A204.1 (cell line): ENCODE data around the gene LAMTOR4.
A peak's percentile ranks its signal among the peaks of the same experiment; 100 is the strongest.

Experiments
- FAIRE-seq: peaks from 2 replicates; lab custom pipeline; 2012; peaks lifted over from hg19 to GRCh38; lab: Jason Lieb, UNC

The LAMTOR4 gene

DNA sequence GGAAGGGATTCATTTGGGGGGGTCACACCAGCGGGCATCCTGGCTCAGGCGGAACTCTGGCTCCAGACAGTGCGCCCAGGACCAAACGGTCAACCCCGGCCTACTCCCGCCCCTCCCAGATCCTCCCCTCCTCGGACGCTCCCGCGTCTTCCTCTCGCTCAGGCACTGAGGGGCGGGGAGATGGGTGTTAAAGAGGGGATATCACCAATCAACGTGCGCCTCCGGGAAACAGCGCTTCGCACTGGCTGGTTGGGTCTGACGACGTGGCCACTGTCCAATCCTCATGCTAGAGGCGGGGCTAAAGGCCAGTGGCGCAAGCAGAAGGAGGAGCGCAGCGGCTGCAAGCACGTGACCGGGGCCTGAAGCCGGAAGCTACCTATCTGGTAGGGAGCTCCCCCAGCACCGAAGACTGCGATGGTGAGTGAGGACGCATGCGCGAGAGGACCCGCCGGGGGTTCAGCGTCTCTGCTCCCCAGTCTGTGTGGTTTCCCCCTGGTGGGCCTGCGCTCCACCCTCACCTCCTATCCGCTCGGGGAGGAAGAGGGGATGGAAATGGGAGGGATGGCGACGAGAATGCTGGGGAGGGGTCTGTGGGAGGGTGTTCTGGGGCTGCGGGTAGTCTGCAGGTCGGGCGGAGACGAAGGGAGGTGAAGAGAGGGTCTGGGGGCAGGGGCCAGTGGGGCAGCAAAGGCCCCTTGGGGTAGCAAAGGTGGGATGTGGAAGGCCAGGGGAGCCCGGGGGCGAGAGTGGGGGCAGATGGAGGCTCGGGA, at the start of gene LAMTOR4:
LAMTOR4 (plus strand) TSS at position 360 of the 770 bp plus-strand sequence; CDS start at position 415, 55 bp downstream.
- FAIRE-seq = peak; percentile 99

GRCh38 chr7:100099452-100099851, 49.3 kb upstream of the LAMTOR4 start:
- FAIRE-seq = no peak

GRCh38 chr7:100100420-100101015, 48.2 kb upstream of the LAMTOR4 start:
- FAIRE-seq = no peak

- FAIRE-seq = peak; percentile 96
Measured at GRCh38 chr7:100101016-100101862, 47.5 kb upstream of the LAMTOR4 start, which contains the start of the genes AP4M1 and MCM7. AP4M1 (plus strand) TSS chr7:100101643; CDS start chr7:100101715, 72 bp downstream. MCM7 (minus strand) TSS chr7:100101397; CDS start chr7:100101294, 103 bp downstream.

DNA sequence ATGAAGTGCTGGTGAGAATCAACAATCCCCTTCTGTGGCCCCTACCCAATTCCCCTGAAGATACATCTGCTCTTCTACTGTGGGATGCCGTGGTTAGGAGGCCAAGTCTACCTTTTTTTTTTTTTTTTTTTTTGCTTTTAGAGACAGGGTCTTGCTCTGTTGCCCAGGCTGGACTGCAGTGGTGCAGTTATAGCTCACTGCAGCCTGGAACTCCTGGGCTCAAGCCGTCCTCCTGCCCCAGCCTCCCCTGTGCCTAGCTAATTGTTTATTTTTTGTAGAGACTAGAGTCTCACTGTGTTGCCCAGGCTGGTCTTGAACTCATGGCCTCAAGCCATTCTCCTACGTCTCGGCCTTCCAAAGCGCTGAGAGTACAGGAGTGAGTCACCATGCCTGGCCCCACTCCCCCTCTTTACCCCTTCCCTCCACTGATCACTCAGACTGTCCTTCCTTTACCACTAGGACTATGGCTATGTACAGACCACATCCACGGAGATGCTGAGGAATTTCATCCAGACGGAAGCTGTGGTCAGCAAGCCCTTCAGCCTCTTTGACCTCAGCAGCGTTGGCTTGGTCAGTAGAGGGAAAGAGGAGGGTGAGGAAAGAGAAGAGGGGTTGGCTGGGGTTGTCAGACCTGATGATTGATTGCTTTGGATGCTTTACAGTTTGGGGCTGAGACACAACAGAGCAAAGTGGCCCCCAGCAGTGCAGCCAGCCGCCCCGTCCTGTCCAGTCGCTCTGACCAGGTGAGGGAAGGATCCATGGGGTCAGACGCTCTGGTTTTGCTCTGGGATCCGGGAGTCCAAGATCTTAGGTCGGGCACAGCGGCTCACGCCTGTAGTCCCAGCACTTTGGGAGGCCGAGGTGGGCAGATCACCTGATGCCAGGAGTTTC, 45.5 kb upstream of the LAMTOR4 start:
- no peak for FAIRE-seq

DNA sequence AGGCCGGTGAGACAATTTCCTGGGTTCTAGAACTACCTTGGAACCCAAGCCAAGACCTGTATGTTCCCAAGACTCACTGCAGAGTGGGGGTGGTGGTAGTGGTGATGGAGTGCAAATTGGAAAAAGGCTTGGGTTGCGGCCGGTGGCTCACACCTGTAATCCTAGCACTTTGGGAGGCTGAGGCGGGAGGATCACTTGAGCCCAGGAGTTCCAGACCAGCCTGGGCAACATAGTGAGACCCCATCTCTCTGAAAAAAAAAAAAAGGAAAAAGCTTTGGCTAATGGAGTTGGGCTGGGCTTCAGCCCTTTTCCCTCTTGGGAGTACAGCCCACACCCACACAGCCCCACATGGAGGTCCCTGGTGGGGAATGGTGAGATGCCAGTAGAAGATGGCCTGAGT, 43.2 kb upstream of the LAMTOR4 start:
- FAIRE-seq = no peak

GRCh38 chr7:100106633-100107032, 42.1 kb upstream of the LAMTOR4 start:
- no peak for FAIRE-seq

GRCh38 chr7:100107125-100107737, 41.5 kb upstream of the LAMTOR4 start:
- no peak for FAIRE-seq

DNA sequence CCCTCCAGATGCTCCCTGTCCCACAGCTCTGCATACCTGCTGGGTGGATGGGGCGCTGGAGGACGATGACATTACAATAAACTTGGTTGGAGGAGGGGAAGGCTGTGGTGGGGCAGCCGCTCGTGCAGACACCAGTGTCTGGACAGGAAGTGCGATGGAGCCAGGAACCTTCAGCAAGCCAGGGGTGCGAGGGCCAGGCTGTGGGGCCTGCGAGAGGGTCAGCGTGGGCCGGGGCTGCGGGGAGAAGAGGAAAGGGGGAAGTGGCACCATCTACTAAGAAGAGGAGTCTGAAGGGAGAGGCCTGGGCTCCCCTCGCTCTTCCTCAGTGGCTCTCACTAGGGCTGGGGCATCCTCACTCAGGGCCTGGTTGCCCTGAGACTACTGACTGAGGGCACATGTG, 40.8 kb upstream of the LAMTOR4 start:
- no peak for FAIRE-seq

DNA sequence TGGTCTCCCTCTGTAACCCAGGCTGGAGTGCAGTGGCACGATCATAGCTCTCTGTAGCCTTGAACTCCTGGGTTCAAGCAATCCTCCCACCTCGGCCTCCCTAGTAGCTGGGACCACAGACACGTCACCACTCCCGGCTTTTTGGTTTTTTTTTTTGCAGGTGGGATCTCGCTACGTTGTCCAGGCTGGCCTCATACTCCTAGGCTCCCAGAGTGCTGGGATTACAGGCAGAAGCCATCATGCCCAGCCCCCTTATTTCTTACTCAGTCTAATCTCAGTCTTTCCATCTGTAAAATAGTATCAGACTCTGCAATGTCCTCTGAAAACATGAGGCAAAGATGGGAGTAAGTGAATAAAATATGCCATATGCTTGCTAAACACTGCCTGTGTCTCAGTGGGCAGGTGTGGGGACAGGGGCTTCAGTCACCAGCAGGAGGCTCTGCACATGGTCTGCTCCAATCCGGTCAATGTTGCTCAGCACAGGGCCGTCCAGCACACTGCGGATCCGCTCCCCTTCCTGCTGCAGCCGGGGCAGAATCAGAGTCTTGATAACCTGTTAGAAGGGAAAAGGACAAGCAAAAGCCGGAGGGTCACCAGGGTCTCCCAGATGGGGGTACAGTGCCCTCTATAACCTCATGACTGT, 39.1 kb upstream of the LAMTOR4 start:
- FAIRE-seq = no peak

DNA sequence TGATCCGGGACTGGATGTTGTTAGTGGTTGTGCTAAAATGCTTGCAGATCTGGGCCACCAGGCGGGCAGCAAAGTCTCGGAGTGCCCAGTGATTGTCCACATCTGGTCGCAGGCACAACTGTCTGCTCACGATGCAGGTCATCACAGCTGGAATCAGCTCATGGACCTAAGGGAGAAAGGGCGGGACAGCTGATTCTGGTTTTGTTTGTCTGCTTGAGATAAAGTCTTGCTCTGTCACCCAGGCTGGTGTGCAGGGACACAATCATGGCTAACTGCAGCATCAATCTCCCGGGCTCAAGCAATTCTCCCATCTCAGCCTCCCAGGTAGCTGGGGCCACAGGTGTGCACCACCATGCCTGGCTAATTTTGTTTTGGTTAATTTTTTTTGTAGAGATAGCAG, 37.6 kb upstream of the LAMTOR4 start:
- no peak for FAIRE-seq

- no peak for FAIRE-seq
Measured at GRCh38 chr7:100111914-100112313, 36.8 kb upstream of the LAMTOR4 start.

DNA sequence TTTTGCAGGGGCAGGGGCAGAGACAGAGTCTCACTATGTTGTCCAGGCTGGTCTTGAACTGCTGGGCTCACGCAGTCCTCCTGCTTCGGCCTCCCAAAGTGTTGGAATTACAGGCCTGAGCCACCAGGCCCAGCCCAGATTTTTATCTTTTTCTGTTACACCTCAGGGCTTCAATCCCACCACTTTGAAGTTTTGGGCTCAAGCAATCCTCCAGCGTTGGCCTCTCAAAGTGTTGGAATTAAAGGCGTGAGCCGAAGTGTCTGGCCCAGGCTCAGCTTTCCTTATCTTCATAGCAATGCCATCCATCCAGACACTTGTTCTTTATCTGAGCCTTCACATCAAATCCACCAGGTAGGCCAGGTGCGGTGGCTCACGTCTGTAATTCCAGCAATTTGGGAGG, 33.7 kb upstream of the LAMTOR4 start:
- no peak for FAIRE-seq

DNA sequence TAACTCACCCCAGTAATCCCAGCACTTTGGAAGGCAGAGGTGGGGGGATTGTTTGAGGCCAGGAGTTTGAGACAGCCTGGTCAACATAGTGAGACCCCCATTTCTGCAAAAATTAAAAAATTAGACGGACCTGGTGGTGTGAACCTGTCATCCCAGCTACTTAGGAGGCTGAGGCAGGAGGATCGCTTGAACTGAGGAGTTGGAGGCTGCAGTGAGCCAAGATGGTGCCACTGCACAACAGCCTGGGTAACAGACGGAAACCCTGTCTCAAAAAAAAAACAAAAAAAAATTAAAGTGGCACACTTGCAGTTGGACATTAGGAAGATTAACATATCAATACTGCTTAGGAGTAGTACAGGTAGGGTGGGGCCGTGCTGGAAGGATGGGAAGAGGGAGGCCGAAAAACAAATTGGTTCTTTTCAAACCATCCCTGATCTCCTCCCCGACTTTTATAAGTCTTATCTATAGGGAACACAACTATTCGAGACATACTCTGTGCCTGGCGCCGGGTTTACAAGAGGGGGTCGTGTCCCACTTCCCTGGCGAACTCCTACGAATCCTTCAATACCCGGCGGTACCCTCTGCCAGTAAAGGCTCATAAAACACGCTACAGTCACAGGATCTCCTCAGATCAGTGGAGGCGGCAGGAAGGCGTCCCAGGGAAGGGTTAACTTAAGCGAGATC, 30.2 kb upstream of the LAMTOR4 start:
- FAIRE-seq = no peak

- FAIRE-seq = peak; percentile 78
Measured at GRCh38 chr7:100119072-100119969, 29.4 kb upstream of the LAMTOR4 start, which contains the start of the genes CNPY4 and TAF6. CNPY4 (plus strand) TSS chr7:100119634; CDS start chr7:100119745, 111 bp downstream. TAF6 (minus strand) TSS chr7:100119358; CDS start chr7:100114209, 5,149 bp downstream.

DNA sequence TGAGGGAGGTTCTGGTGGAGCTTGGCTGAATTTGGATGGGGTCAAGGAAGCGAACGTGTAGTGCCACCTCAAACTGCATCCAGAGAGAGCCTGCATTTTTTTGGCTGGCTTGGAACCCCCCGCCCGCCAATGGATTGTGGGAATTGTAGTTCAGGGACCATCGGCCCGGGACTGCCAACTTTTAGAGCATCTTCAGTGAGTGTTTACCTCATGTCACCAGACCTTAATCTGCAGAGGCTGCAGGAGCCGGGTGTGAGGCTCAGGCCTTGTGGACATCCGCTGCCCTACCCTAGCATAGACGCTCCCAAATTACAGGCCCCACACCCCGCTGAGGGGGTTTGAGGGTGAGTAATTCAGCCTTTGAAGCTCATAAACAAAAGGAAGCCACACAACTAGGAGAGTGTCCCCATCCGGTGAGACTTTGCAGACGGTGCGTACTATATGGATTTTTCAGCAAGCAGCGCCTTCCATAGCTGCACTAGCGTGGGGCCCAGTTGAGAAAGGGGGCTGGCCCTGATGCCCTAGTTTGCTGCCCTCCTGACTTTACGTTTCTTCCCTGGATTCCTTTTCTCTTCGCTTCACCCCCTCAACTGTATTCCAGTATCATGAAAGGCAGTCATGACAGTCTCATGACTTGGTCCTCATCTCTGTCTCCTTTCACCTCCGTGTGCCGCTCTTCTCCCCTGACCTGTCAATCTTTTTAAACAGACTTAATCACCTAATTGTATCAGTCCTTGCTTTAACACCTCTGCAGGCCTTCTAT, 28.6 kb upstream of the LAMTOR4 start:
- FAIRE-seq = no peak

DNA sequence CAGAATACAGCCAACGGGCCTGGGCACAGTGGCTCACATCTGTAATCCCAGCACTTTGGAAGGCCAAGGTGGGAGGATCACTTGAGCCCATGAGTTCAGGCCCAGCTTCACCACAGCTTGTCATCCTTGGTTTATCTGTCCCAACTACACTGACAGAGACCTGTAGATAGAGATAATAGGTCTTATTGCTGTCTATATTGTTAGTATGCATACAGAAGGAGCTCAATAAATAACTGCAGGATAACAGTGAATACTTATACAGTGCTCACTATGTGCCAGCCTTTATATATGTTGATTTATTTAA, 28.0 kb upstream of the LAMTOR4 start:
- no peak for FAIRE-seq

DNA sequence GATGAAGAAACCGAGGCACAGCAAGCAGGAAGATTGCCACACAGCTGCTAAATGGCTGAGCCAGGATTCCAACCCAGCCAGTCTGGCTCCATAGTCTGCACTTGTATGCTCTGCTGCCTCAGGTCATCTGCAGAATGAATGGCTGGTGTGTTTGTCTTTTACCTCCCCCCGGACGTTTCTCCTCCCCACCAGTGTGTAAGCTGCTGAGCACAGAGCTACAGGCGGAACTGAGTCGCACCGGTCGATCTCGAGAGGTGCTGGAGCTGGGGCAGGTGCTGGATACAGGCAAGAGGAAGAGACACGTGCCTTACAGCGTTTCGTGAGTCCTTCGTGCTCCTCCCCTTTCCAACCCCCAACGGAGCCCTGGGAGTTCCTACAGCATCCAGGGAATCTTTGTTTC, 26.7 kb upstream of the LAMTOR4 start:
- no peak for FAIRE-seq
